Stomach (tissue), 4 donors: ENCODE data around the gene CPT1B.

Experiments used
- POLR2A ChIP-seq, 4 donors: fragments of 450-650 bp; IDR thresholded peaks; one replicate each; pipeline ENCODE4 v1.6.1; 2016; ENCODE audit warnings: antibody characterized with exemption in 4 of 4, control low read depth in 2 of 4, mild to moderate bottlenecking in 1 of 4, moderate library complexity in 1 of 4
- POLR2AphosphoS5 ChIP-seq, 3 donors: sonication (generic); formaldehyde crosslinking; IDR thresholded peaks; one replicate each; pipeline ENCODE4 v1.6.1; 2016; ENCODE audit warnings: antibody characterized with exemption in 3 of 3
- TF ChIP-seq, protein P1 (sequence below), 7 experiments: fragments of 450-650 bp in 4 of 7; fragments of 200-600 bp in 3 of 7; sonication (generic) in 3 of 7; IDR thresholded peaks; one replicate each; pipeline ENCODE4 v1.5.1; 2016 to 2019; ENCODE audit warnings: antibody characterized with exemption in 7 of 7, control low read depth in 2 of 7, mild to moderate bottlenecking in 1 of 7

DNA sequence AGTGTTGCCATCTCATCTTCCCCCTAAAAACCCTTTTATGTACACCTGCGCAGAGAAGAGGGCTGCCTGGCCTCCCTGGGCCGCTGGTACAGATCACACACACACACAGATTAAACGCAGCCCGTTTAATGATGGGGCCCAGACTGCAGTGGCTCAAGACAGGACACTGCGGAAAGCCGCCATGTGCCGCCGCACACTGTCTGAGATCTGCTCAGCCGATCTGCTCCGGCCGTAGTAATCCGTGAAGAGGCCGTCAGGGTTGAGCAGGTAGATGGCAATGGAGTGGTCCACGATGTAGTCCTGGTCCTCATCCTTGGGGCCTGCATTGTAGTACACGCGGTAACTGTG lies 54.8 kb downstream of the CPT1B start:
- TF ChIP-seq POLR2A (IDR thresholded peaks at IDR 0.05) (no peak), POLR2AphosphoS5 (IDR thresholded peaks at IDR 0.05) (no peak)
- TF ChIP-seq, protein P1, sequence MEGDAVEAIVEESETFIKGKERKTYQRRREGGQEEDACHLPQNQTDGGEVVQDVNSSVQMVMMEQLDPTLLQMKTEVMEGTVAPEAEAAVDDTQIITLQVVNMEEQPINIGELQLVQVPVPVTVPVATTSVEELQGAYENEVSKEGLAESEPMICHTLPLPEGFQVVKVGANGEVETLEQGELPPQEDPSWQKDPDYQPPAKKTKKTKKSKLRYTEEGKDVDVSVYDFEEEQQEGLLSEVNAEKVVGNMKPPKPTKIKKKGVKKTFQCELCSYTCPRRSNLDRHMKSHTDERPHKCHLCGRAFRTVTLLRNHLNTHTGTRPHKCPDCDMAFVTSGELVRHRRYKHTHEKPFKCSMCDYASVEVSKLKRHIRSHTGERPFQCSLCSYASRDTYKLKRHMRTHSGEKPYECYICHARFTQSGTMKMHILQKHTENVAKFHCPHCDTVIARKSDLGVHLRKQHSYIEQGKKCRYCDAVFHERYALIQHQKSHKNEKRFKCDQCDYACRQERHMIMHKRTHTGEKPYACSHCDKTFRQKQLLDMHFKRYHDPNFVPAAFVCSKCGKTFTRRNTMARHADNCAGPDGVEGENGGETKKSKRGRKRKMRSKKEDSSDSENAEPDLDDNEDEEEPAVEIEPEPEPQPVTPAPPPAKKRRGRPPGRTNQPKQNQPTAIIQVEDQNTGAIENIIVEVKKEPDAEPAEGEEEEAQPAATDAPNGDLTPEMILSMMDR (IDR thresholded peaks at IDR 0.05) = no peak
